ENCODE results near the gene ZNF319.
A peak's percentile ranks its signal among the peaks of the same experiment; 100 is the strongest.

Gene ZNF319

DNA sequence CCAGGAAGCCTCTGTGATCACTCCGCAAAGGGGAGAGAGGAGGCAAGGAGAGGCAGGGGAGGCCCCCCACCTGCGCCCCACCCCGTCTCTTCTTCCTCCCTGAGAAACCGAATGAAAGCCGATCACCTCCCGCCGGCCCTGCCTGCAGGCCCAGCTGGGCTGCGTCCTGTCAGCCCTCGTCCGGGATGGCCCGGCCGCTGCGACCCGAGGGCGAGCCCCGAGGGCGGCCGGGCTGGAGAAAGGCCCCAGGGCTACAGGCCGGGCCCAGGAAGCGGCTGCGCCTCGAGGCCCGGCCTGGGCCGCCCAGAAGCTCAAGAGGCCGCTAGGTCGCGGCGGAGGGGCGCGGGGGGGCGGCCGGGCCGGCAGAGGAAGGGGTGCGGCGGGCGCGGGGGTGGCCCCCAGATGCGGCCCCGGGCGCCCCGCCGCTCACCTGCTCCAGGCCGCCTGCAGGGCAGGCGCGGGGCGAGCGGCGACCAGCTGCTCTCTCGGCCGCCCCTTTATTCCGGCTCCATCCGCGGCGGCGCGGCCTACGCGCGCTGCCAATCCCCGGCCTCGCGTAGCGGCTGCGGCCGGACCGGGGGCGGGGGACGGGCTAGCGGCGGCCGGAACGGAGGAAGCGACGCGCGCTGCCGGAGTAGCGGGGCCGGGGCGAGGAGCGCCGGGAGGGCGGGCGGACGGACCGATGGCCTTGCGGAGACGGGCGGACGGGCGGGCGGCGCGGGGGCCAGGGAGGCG, at the start of gene ZNF319:
Gene ZNF319 (minus strand): TSS at position 702 of the 735 bp plus-strand sequence. CDS start 2,407 bp downstream, outside the sequence.
- TF ChIP-seq, protein P1, sequence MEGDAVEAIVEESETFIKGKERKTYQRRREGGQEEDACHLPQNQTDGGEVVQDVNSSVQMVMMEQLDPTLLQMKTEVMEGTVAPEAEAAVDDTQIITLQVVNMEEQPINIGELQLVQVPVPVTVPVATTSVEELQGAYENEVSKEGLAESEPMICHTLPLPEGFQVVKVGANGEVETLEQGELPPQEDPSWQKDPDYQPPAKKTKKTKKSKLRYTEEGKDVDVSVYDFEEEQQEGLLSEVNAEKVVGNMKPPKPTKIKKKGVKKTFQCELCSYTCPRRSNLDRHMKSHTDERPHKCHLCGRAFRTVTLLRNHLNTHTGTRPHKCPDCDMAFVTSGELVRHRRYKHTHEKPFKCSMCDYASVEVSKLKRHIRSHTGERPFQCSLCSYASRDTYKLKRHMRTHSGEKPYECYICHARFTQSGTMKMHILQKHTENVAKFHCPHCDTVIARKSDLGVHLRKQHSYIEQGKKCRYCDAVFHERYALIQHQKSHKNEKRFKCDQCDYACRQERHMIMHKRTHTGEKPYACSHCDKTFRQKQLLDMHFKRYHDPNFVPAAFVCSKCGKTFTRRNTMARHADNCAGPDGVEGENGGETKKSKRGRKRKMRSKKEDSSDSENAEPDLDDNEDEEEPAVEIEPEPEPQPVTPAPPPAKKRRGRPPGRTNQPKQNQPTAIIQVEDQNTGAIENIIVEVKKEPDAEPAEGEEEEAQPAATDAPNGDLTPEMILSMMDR (IDR thresholded peaks at IDR 0.05; ENCODE audit: insufficient read depth, low read depth, low read length, missing control alignments): no peak
- H3K4me3 ChIP-seq (ENCODE audit: low read depth, low read length): peak within 1 kb of the TSS; percentile 96
- no peak for DNase-seq (ENCODE audit: low read depth)

DNA sequence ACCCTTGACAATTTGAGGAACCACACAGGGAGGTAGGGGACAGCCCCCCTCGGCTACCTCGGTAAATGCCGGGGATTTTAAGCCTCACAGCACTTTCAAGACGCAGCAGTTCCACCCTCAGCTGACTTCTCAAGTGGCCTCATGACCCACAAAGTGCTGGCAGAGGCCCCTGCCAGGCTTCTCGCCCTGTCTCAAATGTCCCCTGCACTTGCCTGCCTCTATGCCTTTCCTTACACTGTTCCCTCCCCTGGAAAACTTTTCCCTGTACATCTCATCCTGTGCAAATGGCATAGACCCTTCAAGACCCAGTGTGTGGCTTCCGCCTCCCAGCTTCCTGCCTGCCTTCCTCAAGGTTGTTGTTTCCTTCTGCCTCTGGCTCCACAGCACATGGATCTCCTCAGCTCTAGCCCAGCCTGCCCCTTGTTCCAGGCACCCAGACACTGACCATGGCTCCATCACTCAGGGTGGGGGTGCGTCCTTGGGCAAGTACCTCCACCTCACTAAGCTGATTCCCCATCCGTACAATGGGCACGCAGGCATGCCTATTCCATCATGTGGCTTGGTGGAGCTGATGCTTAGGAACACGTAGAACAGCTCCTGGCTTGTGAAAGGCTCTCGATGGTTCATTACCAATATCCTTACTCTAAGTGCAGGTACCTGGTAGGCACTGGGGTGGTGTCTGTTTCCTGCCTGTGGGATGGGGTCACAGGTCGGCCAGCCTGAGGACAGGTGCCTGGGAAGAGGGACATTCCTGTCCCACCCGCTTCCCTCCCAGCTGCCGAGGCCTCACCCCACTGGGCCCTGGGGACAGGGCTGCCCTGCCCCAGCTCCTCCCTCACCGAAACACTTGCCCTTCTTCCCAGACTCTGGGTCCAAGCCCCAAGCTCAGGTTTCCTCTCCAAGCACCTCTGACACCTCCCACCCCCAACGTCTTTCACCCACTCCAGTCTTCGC, 49.0 kb upstream of the ZNF319 start:
- no peak overlapping the region for H3K4me3 ChIP-seq (ENCODE audit: low read depth, low read length)
- DNase-seq (ENCODE audit: low read depth): no peak
- TF ChIP-seq, protein P1 (IDR thresholded peaks at IDR 0.05; ENCODE audit: insufficient read depth, low read depth, low read length, missing control alignments): no peak

DNA sequence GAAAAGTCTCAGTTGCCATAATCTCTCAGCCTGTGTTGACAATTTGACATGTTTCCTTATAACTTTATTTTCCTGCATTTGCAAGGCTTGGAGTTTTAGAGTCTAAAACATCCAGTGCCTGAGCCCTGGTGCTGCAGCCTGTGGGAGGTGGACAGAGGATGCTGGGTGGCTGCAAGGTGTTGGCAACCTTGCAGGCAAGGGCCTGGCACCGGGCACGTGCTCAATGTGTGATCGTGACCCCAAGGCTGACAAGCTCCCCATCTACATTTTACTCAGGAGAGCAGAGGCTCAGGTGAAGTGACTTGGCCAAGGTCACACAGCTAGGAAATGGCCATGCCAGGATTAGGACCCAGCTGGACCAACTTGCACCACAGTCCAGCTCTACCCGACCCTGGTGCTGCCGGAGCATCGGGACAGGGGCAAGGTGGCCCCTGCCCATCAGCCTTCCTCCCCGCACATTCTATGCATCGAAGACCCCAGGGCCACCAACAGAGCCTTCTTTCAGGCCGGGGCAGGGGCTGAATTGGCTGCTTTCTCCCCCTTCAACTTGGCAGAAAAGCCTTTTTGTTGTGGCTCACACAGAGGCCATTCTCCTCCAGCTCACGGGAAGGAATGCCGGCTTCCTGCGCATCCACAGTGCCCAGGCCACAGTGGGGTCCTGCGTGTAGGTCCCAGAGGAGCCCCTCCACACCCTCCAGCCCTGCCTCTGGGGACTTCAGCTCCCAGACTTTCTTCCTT, 48.2 kb upstream of the ZNF319 start:
- no peak for DNase-seq (ENCODE audit: low read depth)
- TF ChIP-seq, protein P1 (IDR thresholded peaks at IDR 0.05; ENCODE audit: insufficient read depth, low read depth, low read length, missing control alignments): no peak
- H3K4me3 ChIP-seq (ENCODE audit: low read depth, low read length): no peak overlapping the region

DNA sequence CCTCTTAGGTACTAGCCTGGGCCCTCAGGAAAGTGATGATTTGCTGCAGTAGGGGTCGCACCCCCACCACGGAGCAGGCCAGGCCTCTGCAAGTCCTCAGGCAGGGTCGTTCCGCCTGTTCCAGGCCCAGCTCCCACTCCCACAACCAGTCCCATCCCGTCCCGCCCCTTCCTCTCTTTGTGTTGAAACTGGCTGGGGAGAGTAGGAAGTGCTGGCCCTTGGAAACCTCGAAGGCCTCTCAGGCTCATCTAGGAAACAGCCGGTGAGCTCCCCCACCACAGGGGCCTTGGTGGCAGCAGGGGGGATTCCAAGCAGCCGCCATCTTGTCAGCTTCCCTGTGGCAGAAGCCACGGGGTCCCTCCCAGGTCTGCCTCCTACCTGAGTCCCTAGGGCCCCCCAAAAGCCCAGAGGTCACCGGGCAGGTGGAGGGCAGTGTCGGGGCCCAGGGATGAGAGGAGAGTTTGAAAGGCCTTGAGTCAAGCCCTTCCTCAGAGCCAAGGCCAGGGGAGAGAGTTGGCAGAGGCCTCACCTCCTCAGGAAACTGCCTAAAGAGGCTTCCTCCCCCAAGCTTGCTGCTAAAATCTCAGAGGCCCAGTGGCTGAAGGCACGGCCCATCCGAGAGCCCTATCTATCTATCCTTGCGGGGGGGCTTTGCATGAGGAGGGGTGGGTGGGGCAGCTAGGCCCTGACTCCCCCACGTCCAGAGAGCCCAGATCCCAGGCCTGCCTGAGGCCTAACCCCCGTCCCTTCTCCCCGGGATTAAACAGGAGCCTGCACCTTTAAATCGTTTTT, 47.3 kb upstream of the ZNF319 start:
- DNase-seq (ENCODE audit: low read depth): no peak
- TF ChIP-seq, protein P1 (IDR thresholded peaks at IDR 0.05; ENCODE audit: insufficient read depth, low read depth, low read length, missing control alignments): no peak
- H3K4me3 ChIP-seq (ENCODE audit: low read depth, low read length): no peak overlapping the region

DNA sequence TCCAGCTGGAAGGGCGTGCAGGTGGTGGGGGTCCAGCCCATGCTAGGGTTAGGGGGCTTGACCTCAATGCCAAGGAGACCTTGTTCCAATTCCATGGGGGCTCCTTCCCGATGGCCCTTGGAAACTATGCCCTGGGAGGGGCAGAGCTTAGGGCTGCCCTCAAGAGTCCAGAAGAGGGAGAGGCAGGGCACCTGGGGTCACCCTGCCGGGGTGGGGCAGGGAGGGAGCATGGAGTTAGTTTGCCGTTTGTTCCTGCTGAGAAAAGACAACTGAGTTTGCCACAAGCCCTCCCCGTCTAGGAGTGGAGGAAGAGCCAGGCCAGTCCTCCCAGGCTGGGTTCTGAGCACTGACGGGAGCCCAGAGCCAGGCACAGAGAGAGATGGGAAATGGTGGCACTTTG, 46.5 kb upstream of the ZNF319 start:
- DNase-seq (ENCODE audit: low read depth): no peak
- TF ChIP-seq, protein P1 (IDR thresholded peaks at IDR 0.05; ENCODE audit: insufficient read depth, low read depth, low read length, missing control alignments): no peak
- no peak overlapping the region for H3K4me3 ChIP-seq (ENCODE audit: low read depth, low read length)
